ENCODE measurements around the gene LTBR. TPM values are rescaled to one million over a fixed set of nuclear protein-coding genes. Genes with fewer than 3 reads are reported as not detected.

LTBR gene
- total and polyA plus RNA-seq, 4 donors: 15.8 to 138 (median 89.0) TPM

DNA sequence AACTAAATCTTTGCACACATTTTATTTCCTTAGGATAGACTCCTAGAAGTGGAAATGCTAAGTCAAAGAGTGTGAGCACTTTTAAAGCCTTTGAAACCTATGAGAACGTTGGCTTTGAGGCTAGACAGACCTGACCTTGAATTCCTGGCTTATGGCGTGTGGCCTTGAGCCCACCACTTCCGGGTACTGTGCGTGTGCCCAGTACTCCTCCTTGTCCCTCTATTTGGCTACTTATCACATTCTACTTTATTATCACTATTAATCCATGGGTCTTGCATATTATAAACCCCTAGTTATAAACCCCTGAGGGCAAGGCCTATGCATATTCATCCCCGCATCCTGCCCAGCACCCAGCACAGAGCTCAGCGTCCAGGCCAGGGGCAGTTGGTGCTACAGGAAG, 34.8 kb downstream of the LTBR start:
- 82% methylated on average over 6 of the region's 6 CpGs for WGBS

GRCh38 chr12:6420364-6420763, 36.4 kb downstream of the LTBR start:
- Histone ChIP-seq H3K36me3 (ENCODE audit: control insufficient read depth in 4 of 4, insufficient read depth in 3 of 4, low read depth in 1 of 4, low read length in 3 of 4) (peaks cover 0 to 2% (median 0%) of the 10 kb centered on the region in 4 donors), H3K4me3 (ENCODE audit: low read depth in 1 of 3, low read length in 3 of 3) (no peak overlapping the region), H3K27ac (ENCODE audit: low read depth in 1 of 2, low read length in 2 of 2) (no peak overlapping the region), H3K9me3 (ENCODE audit: control insufficient read depth in 4 of 4, low read length in 3 of 4) (no peaks in the 10 kb centered on the region), H3K27me3 (ENCODE audit: control insufficient read depth in 4 of 4, insufficient read depth in 4 of 4, low read length in 3 of 4) (no peaks in the 10 kb centered on the region), H3K4me1 (ENCODE audit: control insufficient read depth in 4 of 4, insufficient read depth in 4 of 4, low read length in 3 of 4) (peaks cover 0 to 6% (median 4%) of the 10 kb centered on the region in 4 donors), H3K9ac (ENCODE audit: low read depth in 1 of 2, low read length in 2 of 2) (no peak overlapping the region)
- no peak for DNase-seq (ENCODE audit: low spot score)
- WGBS: 70% methylated on average over 4 of the region's 4 CpGs
- no peak for TF ChIP-seq HNF4A (conservative IDR thresholded peaks at IDR 0.05)
- TF ChIP-seq MAX (IDR thresholded peaks at IDR 0.05): no peak
- TF ChIP-seq CTCF (IDR thresholded peaks at IDR 0.05; ENCODE audit: low read depth, low read length, missing input control): no peak

More for the DNA sequence above, 34.8 kb downstream of the LTBR start:
- Histone ChIP-seq H3K27me3 (ENCODE audit: control insufficient read depth in 4 of 4, insufficient read depth in 4 of 4, low read length in 3 of 4) (no peaks in the 10 kb centered on the region), H3K27ac (ENCODE audit: low read depth in 1 of 2, low read length in 2 of 2) (no peak overlapping the region), H3K4me1 (ENCODE audit: control insufficient read depth in 4 of 4, insufficient read depth in 4 of 4, low read length in 3 of 4) (peaks cover 0 to 6% (median 2%) of the 10 kb centered on the region in 4 donors), H3K9ac (ENCODE audit: low read depth in 1 of 2, low read length in 2 of 2) (no peak overlapping the region), H3K36me3 (ENCODE audit: control insufficient read depth in 4 of 4, insufficient read depth in 3 of 4, low read depth in 1 of 4, low read length in 3 of 4) (peaks cover 0 to 7% (median under 1%) of the 10 kb centered on the region in 4 donors), H3K9me3 (ENCODE audit: control insufficient read depth in 4 of 4, low read length in 3 of 4) (no peaks in the 10 kb centered on the region), H3K4me3 (ENCODE audit: low read depth in 1 of 3, low read length in 3 of 3) (no peak overlapping the region)
- no peak for DNase-seq (ENCODE audit: low spot score)
- TF ChIP-seq TAF1 (conservative IDR thresholded peaks at IDR 0.05): no peak
- no peak for TF ChIP-seq MAX (IDR thresholded peaks at IDR 0.05)
- no peak for TF ChIP-seq SP1 (IDR thresholded peaks at IDR 0.05)
- no peak for TF ChIP-seq EGR1 (IDR thresholded peaks at IDR 0.05; ENCODE audit: low read depth in 2 of 2)
- TF ChIP-seq ZBTB33 (IDR thresholded peaks at IDR 0.05): no peak
- TF ChIP-seq, protein P1, sequence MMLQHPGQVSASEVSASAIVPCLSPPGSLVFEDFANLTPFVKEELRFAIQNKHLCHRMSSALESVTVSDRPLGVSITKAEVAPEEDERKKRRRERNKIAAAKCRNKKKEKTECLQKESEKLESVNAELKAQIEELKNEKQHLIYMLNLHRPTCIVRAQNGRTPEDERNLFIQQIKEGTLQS (IDR thresholded peaks at IDR 0.05): no peak
- no peak for TF ChIP-seq RAD21 (IDR thresholded peaks at IDR 0.05)
- no peak for TF ChIP-seq HNF4G (IDR thresholded peaks at IDR 0.05)
- TF ChIP-seq HNF4A (conservative IDR thresholded peaks at IDR 0.05): no peak
- TF ChIP-seq REST (IDR thresholded peaks at IDR 0.05): no peak
